Activated CD8-positive, alpha-beta T cell treated with anti-CD3 and anti-CD28 coated beads for 36 hours (primary cell): ENCODE results near the gene SORCS2. TPM values are rescaled to one million over a fixed set of nuclear protein-coding genes. Genes with fewer than 3 reads are reported as not detected.

ENCODE experiments used
- ATAC-seq: fragments of 200-7000 bp; cut with Tn5 transposase; one replicate; pipeline ENCODE4 v1.10.0; 2021; ENCODE audit warnings: mild to moderate bottlenecking, moderate library complexity
- CTCF ChIA-PET: fragments of 350-600 bp; sonication (Branson Sonifier 250); formaldehyde crosslinking; loops from one replicate; lab custom pipeline; 2021; ENCODE audit warnings: antibody characterized with exemption; lab: Charles Lee
- POLR2A ChIA-PET: fragments of 350-600 bp; sonication (Branson Sonifier 250); formaldehyde crosslinking; loops from one replicate; lab custom pipeline; 2021; ENCODE audit warnings: antibody characterized with exemption; lab: Charles Lee
- DNase-seq: peaks from one replicate; pipeline ENCODE4 v3.0.0-alpha.2; 2020
- H3K27ac Mint-ChIP-seq: one replicate; pipeline ENCODE4 v1.8.0; 2021; ENCODE audit warnings: mild to moderate bottlenecking, mixed read lengths
- H3K27me3 Mint-ChIP-seq: one replicate; pipeline ENCODE4 v1.8.0; 2021; ENCODE audit warnings: mixed read lengths
- H3K36me3 Mint-ChIP-seq: one replicate; pipeline ENCODE4 v1.8.0; 2021; ENCODE audit warnings: low read depth, mixed read lengths
- H3K4me1 Mint-ChIP-seq: one replicate; pipeline ENCODE4 v1.8.0; 2021; ENCODE audit warnings: low read depth, mixed read lengths
- H3K4me3 Mint-ChIP-seq: one replicate; pipeline ENCODE4 v1.8.0; 2021; ENCODE audit warnings: mild to moderate bottlenecking, moderate library complexity, mixed read lengths
- H3K9me3 Mint-ChIP-seq: one replicate; pipeline ENCODE4 v1.8.0; 2021; ENCODE audit warnings: mixed read lengths
- CTCF ChIP-seq: fragments of 200-600 bp; IDR thresholded peaks from one replicate; pipeline ENCODE4 v1.8.0; 2022; ENCODE audit warnings: antibody characterized with exemption, mild to moderate bottlenecking
- intact Hi-C: fragments of 100-400 bp; cut with micrococcal nuclease; formaldehyde crosslinking; loops from one replicate; pipeline ENCODE4 v1.10.0; 2022
- total RNA-seq, 2 experiments: library from RNA; stranded (reverse); gene quantifications; one replicate each; pipeline ENCODE4 v1.2.3, GENCODE V29; 2021

SORCS2 gene
- total RNA-seq, 2 experiments from 2014 or later, result 0.05 TPM; not detected in 1

- ATAC-seq (no peak), DNase-seq (no peak)
- no peak for TF ChIP-seq CTCF
- Mint-ChIP-seq H3K9me3 (no peaks in the 10 kb centered on the region), H3K4me3 (no peak overlapping the region), H3K36me3 (no peaks in the 10 kb centered on the region), H3K4me1 (no peaks in the 10 kb centered on the region), H3K27me3 (no peaks in the 10 kb centered on the region), H3K27ac (no peak overlapping the region)
- ChIA-PET CTCF (no interaction called here), POLR2A (no interaction called here)
- intact Hi-C loops, result no loop called here
Observed at GRCh38 chr4:7359400-7360062, 167.2 kb downstream of the SORCS2 start.

- H3K36me3 Mint-ChIP-seq, result no peaks in the 10 kb centered on the region
- H3K27ac Mint-ChIP-seq, result no peak overlapping the region
- no peak for DNase-seq
- intact Hi-C loops, result no loop called here
- no peak for ATAC-seq
- no peak for TF ChIP-seq CTCF
- H3K4me1 Mint-ChIP-seq, result no peaks in the 10 kb centered on the region
- H3K4me3 Mint-ChIP-seq, result no peak overlapping the region
- ChIA-PET POLR2A (no interaction called here), CTCF (no interaction called here)
- no peaks in the 10 kb centered on the region for H3K27me3 Mint-ChIP-seq
- H3K9me3 Mint-ChIP-seq, result no peaks in the 10 kb centered on the region
Observed at GRCh38 chr4:7360806-7361205, 168.5 kb downstream of the SORCS2 start.

DNA sequence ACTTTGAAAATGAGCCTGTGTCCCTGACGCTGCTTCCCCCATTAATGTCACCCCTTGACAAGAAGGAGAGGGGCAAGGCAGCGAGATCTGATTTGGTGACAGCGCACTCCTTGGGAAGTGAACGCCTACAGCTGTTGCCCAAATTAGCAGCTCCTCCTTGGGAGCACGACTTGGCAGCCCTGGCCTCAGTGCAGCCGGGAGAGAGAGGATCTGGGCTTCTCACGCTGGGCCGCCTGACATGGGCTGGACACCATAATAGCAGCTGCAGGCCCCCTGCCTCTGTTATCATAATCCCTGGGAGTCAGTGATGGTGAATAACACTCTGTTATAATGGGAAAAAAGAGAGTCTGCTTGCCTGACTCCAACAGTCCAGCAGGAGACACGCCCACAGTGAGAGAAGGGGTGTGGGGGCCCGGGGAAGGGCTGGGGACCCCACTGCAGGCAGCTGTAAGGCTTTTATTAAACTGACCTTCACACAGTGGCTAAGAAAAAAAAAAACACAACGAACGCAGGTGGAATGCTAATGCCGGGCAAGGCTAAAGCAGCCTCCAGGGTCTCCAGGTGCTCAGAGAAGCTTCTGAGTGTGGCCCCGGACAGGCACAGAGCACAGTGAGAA, 169.1 kb downstream of the SORCS2 start:
- H3K4me3 Mint-ChIP-seq, result no peak overlapping the region
- POLR2A ChIA-PET, result no interaction called here
- CTCF ChIA-PET, result no interaction called here
- intact Hi-C loops, result no loop called here
- H3K27ac Mint-ChIP-seq, result no peak overlapping the region
- no peaks in the 10 kb centered on the region for H3K36me3 Mint-ChIP-seq
- no peaks in the 10 kb centered on the region for H3K27me3 Mint-ChIP-seq
- ATAC-seq (no peak), DNase-seq (no peak)
- no peak for TF ChIP-seq CTCF
- H3K4me1 Mint-ChIP-seq, result no peaks in the 10 kb centered on the region
- no peaks in the 10 kb centered on the region for H3K9me3 Mint-ChIP-seq

DNA sequence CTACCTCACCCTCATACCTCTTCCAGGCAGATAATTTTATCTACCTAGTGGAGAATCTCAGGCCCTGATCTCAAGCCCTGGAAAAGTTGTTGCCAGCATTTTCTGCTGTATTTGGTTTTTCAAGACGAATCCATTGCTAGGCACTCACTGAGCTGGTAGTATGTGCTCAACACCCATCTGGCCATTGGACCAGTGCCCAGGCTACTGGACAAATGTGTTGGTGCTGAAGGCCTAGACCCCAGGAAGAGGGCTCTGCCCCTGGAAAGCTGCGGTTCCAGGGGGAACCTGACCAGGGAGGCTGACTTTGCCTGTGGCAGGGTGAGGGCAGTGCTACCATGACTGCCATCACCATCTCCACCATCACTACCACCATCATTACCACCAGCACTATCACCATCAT, 170.0 kb downstream of the SORCS2 start:
- Mint-ChIP-seq H3K4me1 (no peaks in the 10 kb centered on the region), H3K4me3 (no peak overlapping the region), H3K36me3 (no peaks in the 10 kb centered on the region), H3K27me3 (no peaks in the 10 kb centered on the region), H3K27ac (no peak overlapping the region), H3K9me3 (no peaks in the 10 kb centered on the region)
- intact Hi-C loops, result no loop called here
- ATAC-seq (no peak), DNase-seq (no peak)
- POLR2A ChIA-PET, result no interaction called here
- CTCF ChIA-PET, result no interaction called here
- TF ChIP-seq CTCF, result no peak

- ChIA-PET CTCF (no interaction called here), POLR2A (no interaction called here)
- DNase-seq (no peak), ATAC-seq (no peak)
- intact Hi-C loops, result no loop called here
- no peaks in the 10 kb centered on the region for H3K36me3 Mint-ChIP-seq
- no peak overlapping the region for H3K27ac Mint-ChIP-seq
- H3K9me3 Mint-ChIP-seq, result no peaks in the 10 kb centered on the region
- no peaks in the 10 kb centered on the region for H3K27me3 Mint-ChIP-seq
- no peaks in the 10 kb centered on the region for H3K4me1 Mint-ChIP-seq
- H3K4me3 Mint-ChIP-seq, result no peak overlapping the region
- TF ChIP-seq CTCF, result no peak
Observed at GRCh38 chr4:7362862-7363430, 170.6 kb downstream of the SORCS2 start.
